ENCODE results near the gene PSMB11.
"Not testable (repeated sequence)": the region's sequence is repeated elsewhere in the genome, so short reads cannot be mapped to it uniquely, and the experiment has no call there.

The PSMB11 gene, protein sequence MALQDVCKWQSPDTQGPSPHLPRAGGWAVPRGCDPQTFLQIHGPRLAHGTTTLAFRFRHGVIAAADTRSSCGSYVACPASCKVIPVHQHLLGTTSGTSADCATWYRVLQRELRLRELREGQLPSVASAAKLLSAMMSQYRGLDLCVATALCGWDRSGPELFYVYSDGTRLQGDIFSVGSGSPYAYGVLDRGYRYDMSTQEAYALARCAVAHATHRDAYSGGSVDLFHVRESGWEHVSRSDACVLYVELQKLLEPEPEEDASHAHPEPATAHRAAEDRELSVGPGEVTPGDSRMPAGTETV

DNA sequence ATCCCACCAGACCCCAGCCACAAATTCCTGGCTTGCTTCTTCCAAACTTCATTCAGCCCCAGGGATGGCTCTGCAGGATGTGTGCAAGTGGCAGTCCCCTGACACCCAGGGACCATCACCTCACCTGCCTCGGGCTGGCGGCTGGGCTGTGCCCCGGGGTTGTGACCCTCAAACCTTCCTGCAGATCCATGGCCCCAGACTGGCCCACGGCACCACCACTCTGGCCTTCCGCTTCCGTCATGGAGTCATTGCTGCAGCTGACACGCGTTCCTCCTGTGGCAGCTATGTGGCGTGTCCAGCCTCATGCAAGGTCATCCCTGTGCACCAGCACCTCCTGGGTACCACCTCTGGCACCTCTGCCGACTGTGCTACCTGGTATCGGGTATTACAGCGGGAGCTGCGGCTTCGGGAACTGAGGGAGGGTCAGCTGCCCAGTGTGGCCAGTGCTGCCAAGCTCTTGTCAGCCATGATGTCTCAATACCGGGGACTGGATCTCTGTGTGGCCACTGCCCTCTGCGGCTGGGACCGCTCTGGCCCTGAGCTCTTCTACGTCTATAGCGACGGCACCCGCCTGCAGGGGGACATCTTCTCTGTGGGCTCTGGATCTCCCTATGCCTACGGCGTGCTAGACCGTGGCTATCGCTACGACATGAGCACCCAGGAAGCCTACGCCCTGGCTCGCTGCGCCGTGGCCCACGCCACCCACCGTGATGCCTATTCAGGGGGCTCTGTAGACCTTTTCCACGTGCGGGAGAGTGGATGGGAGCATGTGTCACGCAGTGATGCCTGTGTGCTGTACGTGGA lies at the start of gene PSMB11:
Gene PSMB11, plus strand, starts transcription at position 51 of the 804 bp plus-strand sequence. Its CDS starts 14 bp downstream, at position 65.
- no peak for DNase-seq (ENCODE audit: low spot score)

GRCh38 chr14:22993517-22993916 lies 48.5 kb upstream of the PSMB11 start:
- no peak for DNase-seq (ENCODE audit: low spot score)

DNA sequence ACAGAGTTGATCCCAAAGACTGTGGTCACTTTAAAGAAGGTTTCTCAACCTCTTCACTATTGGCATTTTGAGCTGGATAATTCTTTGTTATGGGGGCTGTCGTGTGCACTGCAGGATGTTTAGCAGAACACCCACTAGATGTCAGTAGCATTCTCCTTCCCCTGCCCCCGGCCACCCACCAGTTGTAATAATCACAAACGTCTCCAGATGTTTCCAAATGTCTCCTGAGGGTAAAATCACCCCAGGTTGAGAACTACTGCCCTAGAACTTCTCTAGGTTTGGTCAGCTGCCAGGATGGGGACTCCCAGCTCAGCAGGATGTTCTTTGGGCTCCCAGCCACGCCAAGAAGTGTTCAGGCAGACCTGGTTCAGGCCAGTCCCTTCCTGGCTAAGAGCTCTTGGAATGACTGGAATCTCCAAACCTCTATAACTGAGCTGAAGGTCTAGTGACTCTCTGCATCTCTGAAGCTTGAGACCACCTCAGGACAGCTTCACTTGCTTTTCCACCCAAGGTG lies 47.2 kb upstream of the PSMB11 start:
- DNase-seq (ENCODE audit: low spot score): no peak

DNA sequence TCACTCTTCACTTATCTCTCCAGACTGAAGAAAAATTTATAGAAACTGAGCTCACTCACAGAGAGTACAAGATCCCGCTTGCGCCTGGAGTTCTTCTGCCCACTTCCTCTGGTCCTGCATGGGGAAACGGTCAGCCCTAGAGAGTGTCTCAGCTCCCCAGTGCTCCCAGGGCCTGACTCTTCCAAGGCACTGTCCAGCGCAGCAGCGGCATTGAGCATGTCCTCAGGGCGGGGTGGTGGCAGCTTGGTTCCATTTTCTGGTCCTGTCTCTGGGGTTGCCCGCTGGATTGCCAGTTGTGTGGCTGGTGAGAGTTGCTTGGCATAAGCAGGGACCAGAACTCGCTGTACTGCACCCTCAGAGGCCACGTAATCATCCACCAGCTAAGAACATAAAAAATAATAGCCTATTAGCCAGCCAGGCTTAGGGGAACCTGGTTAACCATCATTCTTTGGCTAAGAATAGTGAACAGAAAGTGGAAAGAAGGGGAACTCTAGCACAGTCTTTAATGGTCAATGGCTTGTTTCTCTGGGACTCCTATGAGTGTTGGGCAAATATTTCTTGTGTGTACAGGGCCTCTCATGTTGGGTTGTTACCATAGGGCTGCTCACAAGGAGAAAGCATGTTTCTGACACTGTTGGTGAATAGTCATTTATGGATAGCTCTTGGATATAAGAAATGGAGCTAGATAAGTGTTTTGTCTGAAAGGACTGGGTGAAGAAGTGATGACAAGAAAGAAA lies 46.0 kb upstream of the PSMB11 start:
- DNase-seq (ENCODE audit: low spot score): no peak

DNA sequence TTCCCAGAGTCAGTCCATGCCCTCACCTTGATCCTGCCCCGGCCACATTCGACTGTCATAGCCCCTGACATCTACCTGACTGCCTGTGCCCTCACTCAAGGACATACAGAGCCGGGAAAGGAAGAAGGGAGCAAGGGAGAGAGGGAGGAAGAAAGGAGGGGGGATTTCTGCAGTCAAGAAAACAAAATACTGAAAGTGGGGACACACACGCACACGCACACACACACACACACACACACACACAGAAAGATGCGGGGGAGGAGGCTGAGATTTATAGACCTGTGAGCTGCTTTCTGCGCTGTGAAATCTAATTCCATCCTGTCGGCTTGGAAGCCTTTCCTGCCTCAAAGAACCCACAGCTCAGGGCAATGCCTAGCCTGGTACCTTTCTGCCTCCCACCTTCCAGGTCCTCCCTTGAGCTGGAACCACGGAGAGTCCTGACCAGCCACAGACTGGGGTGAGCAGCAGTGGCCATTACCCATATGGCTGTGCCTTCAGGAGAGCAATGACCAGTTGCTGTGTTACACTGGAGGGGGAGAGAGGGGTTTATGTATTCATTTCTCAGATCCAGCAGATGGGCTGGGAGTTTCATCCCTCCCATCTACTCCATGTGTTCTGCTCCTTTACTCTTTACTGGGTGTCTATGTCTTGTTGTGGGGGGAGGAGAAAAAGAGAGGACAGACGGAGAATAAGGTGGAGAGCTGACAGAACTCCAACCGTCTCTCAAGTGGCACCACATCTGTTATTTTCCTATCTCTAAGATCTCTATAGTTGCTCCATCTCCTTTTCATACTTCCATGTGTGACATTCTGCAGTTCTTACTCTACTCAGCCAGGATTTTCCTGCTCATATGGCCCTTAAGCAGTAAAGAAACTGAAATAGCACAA lies 45.0 kb upstream of the PSMB11 start:
- no peak for DNase-seq (ENCODE audit: low spot score)

DNA sequence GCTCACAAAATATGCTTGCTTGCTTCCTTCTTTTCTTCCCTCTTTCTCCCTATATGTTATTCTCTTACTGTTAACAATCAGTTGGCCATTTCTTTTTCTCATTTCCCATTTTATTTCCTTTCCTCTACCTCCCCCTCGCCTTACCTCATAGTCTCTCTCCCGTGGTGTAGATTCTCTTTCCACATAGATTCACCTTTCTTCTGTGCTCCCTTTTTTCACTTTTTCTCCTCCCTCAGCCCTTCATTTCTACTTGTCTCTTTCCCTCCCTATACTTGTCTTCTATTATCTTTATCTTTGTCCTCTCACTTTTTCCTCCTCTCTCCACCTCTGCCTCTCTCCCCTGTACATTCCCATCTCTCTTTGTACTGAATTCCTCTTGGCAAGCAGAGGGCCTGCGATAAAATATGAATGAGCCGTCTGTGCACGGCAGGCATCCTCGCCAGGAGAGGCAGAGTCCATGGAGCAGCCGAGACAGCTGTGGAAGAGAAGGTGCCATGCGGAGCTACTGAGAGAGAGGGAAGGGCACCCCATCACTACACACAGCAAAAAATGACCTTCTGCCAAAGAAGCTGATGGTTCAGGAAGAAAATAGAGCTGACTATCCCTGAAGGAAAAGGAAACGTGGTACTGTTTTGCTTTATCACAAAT lies 44.2 kb upstream of the PSMB11 start:
- DNase-seq (ENCODE audit: low spot score): no peak

DNA sequence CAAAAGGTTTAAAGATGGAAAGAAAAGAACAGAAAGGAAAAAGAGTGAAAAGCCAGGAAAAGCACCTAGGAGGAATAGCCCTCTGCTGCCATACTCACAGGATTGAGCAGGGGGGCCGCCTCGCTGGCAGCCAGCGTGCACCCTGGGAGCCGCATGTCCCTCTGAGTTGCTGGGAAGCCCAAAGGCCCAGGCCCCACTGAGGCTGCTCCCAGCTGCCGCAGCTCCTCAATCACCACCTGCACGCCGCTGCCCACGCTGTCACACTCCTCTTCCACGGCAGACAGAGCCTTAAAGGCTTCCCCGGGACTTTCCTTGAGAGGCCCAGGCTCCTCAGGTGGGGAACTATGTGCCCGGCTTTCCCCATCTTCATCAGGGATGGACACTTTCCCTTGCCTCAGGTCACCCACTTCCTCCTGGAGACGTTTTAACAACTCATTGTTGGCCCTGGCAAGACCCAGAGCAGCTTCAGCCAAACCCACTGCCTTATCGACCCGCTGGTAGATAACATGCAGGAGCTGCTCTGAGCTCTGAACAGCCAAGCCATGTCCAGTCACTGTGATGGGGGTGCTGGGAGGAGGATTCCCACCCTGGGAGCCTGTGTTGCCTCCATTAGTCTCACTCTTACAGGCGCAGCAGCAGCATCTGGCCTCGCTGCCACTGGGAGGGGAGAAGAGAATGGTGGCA lies 43.5 kb upstream of the PSMB11 start:
- DNase-seq (ENCODE audit: low spot score): no peak

GRCh38 chr14:23000860-23001259 lies 41.2 kb upstream of the PSMB11 start:
- no peak for DNase-seq (ENCODE audit: low spot score)

GRCh38 chr14:23002592-23002991 lies 39.4 kb upstream of the PSMB11 start:
- DNase-seq (ENCODE audit: low spot score): no peak

GRCh38 chr14:23004274-23004673 lies 37.7 kb upstream of the PSMB11 start:
- DNase-seq (ENCODE audit: low spot score): not testable (repeated sequence)

- no peak for DNase-seq (ENCODE audit: low spot score)
These were observed 36.4 kb upstream of the PSMB11 start for GRCh38 chr14:23005451-23006187.

DNA sequence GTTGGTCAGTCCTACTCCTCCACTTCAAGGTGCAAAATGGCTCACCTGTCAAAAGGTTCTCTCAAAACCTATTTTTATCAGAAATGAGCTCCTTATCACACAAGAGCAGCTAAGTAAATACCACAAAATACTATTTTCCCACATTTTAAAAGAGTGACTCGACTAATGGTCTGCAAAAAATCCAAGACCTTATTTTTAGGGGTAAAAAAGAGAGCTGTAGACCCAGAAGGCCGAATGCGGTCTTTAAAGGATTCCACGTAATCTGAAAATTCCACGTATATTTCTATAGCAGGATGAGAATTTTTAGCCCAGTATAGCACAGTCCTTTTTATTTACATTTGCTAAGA lies 35.9 kb upstream of the PSMB11 start:
- DNase-seq (ENCODE audit: low spot score): no peak

GRCh38 chr14:23006544-23007419 lies 35.2 kb upstream of the PSMB11 start:
- peak; percentile 97 for DNase-seq (ENCODE audit: low spot score)

DNA sequence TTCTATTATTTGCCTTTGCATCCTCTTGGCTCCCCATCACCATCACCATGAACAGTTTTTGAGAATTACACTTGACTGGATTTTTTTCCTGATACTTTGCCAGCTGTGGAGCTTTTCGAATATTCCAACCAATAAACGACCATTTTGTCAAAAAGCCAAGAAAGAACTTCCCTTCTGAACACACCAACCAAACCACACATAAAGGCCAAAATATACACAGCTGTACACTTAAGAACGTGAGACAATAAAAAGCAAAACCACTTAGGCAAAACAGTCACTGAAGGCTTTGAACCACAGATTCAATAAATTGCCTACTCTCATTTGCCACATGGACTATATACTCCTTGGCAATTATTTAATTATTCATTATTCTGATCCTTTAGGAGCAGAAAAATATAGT lies 33.2 kb upstream of the PSMB11 start:
- DNase-seq (ENCODE audit: low spot score): no peak

- no peak for DNase-seq (ENCODE audit: low spot score)
These were observed 32.5 kb upstream of the PSMB11 start for GRCh38 chr14:23009483-23009938.

DNA sequence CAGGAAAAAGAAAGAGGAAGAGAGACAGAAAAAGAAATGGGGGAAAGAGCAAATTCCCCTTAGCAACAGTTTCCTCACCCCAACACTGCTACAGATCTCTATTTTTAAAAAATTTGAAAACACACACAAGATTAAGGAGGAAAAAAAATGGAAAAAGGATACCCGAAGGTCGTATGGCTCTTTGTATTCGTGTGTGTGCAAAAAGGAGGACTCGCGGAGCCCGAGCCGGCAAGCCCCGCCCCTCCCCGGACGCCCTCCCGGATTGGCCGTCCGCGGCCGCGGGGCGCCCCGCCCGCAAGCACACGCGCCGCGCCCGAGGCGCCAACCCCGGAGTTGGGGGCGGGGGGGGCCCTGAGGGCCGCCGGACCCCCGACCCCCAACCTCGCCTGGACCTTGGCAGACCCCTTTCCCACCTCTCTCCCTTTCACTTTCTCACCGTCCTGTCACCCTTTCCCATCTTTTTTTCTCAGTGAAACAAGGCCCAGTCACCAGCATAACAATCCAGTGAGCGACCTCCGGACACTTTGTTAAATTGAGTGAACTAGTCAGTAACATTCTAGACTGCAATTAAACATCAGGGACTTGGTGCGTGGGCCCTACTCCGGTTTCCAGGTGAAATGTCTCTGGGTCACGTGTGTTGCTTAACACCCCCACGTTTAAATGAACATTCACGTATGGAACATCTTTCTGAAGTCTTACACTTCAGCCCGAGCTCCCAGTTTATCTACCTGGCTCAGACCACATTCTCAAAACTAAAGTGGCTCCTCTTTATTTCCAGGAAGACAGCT lies 31.9 kb upstream of the PSMB11 start, which contains the start of gene C14orf93:
Gene C14orf93, minus strand, starts transcription at position 205 of the 788 bp plus-strand sequence. CDS start 11,120 bp downstream, outside the sequence.
- DNase-seq (ENCODE audit: low spot score): peak; percentile 71

DNA sequence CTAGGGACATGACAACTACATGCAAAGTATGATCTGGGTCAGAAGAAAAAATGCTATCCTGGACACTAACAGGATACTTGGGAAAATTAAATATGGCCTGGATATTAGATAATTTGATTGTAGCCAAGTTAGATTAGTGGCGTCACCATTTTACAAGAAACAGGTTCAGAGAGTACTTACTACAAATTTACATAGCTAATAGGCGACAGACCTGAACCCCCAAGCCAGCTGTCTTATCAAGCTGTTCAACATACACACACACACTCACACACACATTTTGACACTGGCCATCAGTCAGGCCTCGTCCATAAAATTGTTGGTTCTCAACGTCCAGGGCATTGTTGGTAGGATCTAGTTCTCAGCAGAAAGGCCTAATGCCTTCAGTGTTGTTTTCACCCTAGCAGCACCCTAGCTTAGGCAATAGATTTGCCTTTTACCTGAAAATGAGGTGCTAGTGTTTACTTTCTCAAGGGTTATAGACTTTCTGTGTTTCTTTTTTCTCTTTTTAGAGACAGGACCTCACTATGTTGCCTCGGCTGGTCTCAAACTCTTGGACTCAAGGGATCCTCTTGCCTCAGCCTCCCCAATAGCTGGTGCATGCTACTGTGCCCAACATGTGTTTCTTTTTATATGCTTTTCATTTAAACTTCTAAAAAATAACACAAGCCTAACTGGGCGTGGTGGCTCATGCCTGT lies 28.8 kb upstream of the PSMB11 start:
- no peak for DNase-seq (ENCODE audit: low spot score)
